ENCODE measurements around the gene IKZF1. TPM values are rescaled to one million over a fixed set of nuclear protein-coding genes. Genes with fewer than 3 reads are reported as not detected.

Gene IKZF1
- total RNA-seq (ENCODE audit: low replicate concordance) = 0.11 and 0.19 TPM in 2 replicates

- peaks cover 13% of the 10 kb centered on the region for H3F3A ChIP-seq (ENCODE audit: low read depth)
- H3K27ac ChIP-seq = no peak within 1 kb of the TSS
- H3K4me2 ChIP-seq = peak within 1 kb of the TSS; percentile 87
- Mint-ChIP-seq H3K36me3 (no peaks in the 10 kb centered on the region), H3K27me3 (ENCODE audit: insufficient read depth, low read depth) (peaks cover 32% of the 10 kb centered on the region), H3K9me3 (peaks cover 7% of the 10 kb centered on the region), H3K4me3 (peak within 1 kb of the TSS; percentile 87), H3K4me1 (peaks cover 24% of the 10 kb centered on the region), H3K27ac (no peak within 1 kb of the TSS)
- H3K36me3 ChIP-seq = no peaks in the 10 kb centered on the region
- peak within 1 kb of the TSS; percentile 92 for H2AFZ ChIP-seq (replicated peaks)
- no peak for TF ChIP-seq CTCF (IDR thresholded peaks at IDR 0.05)
- TF ChIP-seq EZH2phosphoT487 (IDR thresholded peaks at IDR 0.05) = peak; percentile 65
- TF ChIP-seq EZH2 (IDR thresholded peaks at IDR 0.05) = no peak
- H4K20me1 ChIP-seq (ENCODE audit: low read depth) = peaks cover 9% of the 10 kb centered on the region
- DNase-seq (ENCODE audit: low spot score) = peak; percentile 80
- peaks cover 96% of the 10 kb centered on the region for H3K27me3 ChIP-seq
- H3K9me3 ChIP-seq (ENCODE audit: low read depth) = no peaks in the 10 kb centered on the region
- H3K79me2 ChIP-seq (ENCODE audit: low read depth) = no peaks in the 10 kb centered on the region
- H3K4me3 ChIP-seq = peak within 1 kb of the TSS; percentile 67
- peaks cover 2% of the 10 kb centered on the region for H3K4me1 ChIP-seq
- no peak within 1 kb of the TSS for H3K9ac ChIP-seq
Measured at GRCh38 chr7:50304129-50304910, at the start of gene IKZF1. TSS of gene IKZF1 (plus strand) at chr7:50304716. CDS start at chr7:50319062, 14,346 bp downstream.

GRCh38 chr7:50261593-50261992, 42.9 kb upstream of the IKZF1 start:
- H3K9ac ChIP-seq = no peak overlapping the region
- no peaks in the 10 kb centered on the region for H3K9me3 Mint-ChIP-seq
- DNase-seq (ENCODE audit: low spot score) = no peak
- no peaks in the 10 kb centered on the region for H3K36me3 ChIP-seq
- no peak overlapping the region for H3K27ac Mint-ChIP-seq
- no peaks in the 10 kb centered on the region for H4K20me1 ChIP-seq (ENCODE audit: low read depth)
- no peaks in the 10 kb centered on the region for H3K36me3 Mint-ChIP-seq
- no peak overlapping the region for H3K4me3 Mint-ChIP-seq
- H3K4me2 ChIP-seq = no peak overlapping the region
- no peak overlapping the region for H2AFZ ChIP-seq (replicated peaks)
- no peaks in the 10 kb centered on the region for H3K27me3 ChIP-seq
- no peaks in the 10 kb centered on the region for H3F3A ChIP-seq (ENCODE audit: low read depth)
- H3K27ac ChIP-seq = no peak overlapping the region
- no peaks in the 10 kb centered on the region for H3K79me2 ChIP-seq (ENCODE audit: low read depth)
- H3K4me1 ChIP-seq = no peaks in the 10 kb centered on the region
- H3K27me3 Mint-ChIP-seq (ENCODE audit: insufficient read depth, low read depth) = peaks cover 3% of the 10 kb centered on the region
- peaks cover 5% of the 10 kb centered on the region for H3K4me1 Mint-ChIP-seq
- no peaks in the 10 kb centered on the region for H3K9me3 ChIP-seq (ENCODE audit: low read depth)
- H3K4me3 ChIP-seq = no peak overlapping the region
- no peak for TF ChIP-seq EZH2 (IDR thresholded peaks at IDR 0.05)
- TF ChIP-seq EZH2phosphoT487 (IDR thresholded peaks at IDR 0.05) = no peak
- no peak for TF ChIP-seq CTCF (IDR thresholded peaks at IDR 0.05)

GRCh38 chr7:50262446-50262845, 42.1 kb upstream of the IKZF1 start:
- Histone ChIP-seq H2AFZ (replicated peaks) (no peak overlapping the region), H3F3A (ENCODE audit: low read depth) (no peaks in the 10 kb centered on the region)

More at GRCh38 chr7:50262446-50262845, 42.1 kb upstream of the IKZF1 start:
- H3K36me3 ChIP-seq = no peaks in the 10 kb centered on the region
- H3K4me3 ChIP-seq = no peak overlapping the region
- H3K27ac ChIP-seq = no peak overlapping the region
- H3K27ac Mint-ChIP-seq = no peak overlapping the region
- H3K4me2 ChIP-seq = no peak overlapping the region
- H3K9me3 Mint-ChIP-seq = no peaks in the 10 kb centered on the region
- no peaks in the 10 kb centered on the region for H4K20me1 ChIP-seq (ENCODE audit: low read depth)
- H3K4me1 Mint-ChIP-seq = peaks cover 5% of the 10 kb centered on the region
- no peak for TF ChIP-seq CTCF (IDR thresholded peaks at IDR 0.05)
- TF ChIP-seq EZH2phosphoT487 (IDR thresholded peaks at IDR 0.05) = no peak
- TF ChIP-seq EZH2 (IDR thresholded peaks at IDR 0.05) = no peak
- no peaks in the 10 kb centered on the region for H3K27me3 ChIP-seq
- DNase-seq (ENCODE audit: low spot score) = no peak
- no peaks in the 10 kb centered on the region for H3K9me3 ChIP-seq (ENCODE audit: low read depth)
- no peaks in the 10 kb centered on the region for H3K4me1 ChIP-seq
- H3K36me3 Mint-ChIP-seq = no peaks in the 10 kb centered on the region
- no peak overlapping the region for H3K4me3 Mint-ChIP-seq
- no peak overlapping the region for H3K9ac ChIP-seq
- peaks cover 3% of the 10 kb centered on the region for H3K27me3 Mint-ChIP-seq (ENCODE audit: insufficient read depth, low read depth)
- no peaks in the 10 kb centered on the region for H3K79me2 ChIP-seq (ENCODE audit: low read depth)

Measured in neural progenitor cell (in vitro differentiated cells).